ENCODE measurements around the gene TAPBPL. TPM values are rescaled to one million over a fixed set of nuclear protein-coding genes. Genes with fewer than 3 reads are reported as not detected.

TAPBPL gene, protein sequence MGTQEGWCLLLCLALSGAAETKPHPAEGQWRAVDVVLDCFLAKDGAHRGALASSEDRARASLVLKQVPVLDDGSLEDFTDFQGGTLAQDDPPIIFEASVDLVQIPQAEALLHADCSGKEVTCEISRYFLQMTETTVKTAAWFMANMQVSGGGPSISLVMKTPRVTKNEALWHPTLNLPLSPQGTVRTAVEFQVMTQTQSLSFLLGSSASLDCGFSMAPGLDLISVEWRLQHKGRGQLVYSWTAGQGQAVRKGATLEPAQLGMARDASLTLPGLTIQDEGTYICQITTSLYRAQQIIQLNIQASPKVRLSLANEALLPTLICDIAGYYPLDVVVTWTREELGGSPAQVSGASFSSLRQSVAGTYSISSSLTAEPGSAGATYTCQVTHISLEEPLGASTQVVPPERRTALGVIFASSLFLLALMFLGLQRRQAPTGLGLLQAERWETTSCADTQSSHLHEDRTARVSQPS
- 9.9 and 13.9 TPM in 2 replicates for total RNA-seq

DNA sequence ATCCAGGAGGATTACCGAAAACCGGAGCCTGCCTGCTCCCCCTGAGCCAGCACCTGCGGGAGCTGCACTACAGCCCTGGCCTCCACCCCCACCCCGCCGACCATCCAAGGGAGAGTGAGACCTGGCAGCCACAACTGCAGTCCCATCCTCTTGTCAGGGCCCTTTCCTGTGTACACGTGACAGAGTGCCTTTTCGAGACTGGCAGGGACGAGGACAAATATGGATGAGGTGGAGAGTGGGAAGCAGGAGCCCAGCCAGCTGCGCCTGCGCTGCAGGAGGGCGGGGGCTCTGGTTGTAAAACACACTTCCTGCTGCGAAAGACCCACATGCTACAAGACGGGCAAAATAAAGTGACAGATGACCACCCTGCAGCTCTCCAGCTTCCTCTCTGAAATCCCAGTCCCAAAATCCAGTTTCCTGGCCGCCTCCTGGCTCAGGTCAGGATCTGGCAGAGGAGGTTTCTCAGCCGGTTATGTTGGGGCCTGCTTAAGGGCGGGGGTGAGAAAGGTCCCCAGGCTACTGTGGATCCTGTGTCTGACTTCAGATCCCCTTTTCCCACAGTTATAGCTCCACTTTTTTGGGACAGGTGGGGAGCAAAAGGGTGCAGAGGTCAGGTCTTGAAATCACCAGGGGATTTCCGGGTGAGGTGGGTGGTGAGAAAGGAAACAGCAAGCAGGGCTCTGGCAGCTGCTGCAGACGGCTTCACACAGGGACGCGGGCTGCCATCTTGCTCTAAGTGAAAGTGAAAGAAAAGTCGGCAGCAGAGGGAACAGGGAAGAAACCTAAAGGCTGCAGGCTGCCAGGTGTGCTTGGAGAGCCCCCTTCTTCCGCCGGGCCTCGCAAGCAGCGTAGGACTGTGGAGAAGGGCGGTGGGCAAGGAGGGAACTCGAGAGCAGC, at the start of gene TAPBPL:
Gene TAPBPL, plus strand, starts transcription at position 695 of the 897 bp plus-strand sequence. CDS start 207 bp downstream, outside the sequence.

DNA sequence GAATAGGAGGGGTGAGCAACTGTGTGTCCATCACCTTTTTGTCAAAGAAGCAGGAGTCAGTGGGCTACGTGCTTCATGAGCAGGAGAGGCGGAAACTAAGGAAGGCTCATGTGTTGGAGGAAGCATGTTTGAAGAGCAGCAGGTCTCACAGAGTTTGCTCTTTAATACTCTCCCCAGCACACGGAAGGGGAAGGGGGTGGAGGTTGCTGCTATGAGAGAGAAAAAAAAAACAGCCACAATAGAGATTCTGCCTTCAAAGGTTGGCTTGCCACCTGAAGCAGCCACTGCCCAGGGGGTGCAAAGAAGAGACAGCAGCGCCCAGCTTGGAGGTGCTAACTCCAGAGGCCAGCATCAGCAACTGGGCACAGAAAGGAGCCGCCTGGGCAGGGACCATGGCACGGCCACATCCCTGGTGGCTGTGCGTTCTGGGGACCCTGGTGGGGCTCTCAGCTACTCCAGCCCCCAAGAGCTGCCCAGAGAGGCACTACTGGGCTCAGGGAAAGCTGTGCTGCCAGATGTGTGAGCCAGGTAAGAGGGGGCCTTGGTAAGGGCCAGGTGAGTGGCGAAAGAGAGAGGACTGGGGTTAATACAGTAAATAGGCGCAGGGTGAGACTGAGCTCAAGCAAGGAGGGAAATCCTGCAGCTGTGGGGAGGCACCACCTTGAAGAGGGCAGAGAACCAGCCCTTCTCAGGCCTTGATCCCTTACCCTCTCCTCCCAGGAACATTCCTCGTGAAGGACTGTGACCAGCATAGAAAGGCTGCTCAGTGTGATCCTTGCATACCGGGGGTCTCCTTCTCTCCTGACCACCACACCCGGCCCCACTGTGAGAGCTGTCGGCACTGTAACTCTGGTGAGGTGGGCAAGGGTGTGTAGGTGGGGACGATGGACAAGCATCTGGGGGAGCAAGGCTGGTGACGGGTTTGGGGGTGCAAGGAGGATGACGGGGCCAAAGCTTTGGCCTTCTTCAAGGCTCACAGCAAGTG, 6.8 kb upstream of the TAPBPL start, which contains the start of gene CD27:
Gene CD27, plus strand, starts transcription at position 252 of the 985 bp plus-strand sequence. Its CDS starts 141 bp downstream, at position 393.

DNA sequence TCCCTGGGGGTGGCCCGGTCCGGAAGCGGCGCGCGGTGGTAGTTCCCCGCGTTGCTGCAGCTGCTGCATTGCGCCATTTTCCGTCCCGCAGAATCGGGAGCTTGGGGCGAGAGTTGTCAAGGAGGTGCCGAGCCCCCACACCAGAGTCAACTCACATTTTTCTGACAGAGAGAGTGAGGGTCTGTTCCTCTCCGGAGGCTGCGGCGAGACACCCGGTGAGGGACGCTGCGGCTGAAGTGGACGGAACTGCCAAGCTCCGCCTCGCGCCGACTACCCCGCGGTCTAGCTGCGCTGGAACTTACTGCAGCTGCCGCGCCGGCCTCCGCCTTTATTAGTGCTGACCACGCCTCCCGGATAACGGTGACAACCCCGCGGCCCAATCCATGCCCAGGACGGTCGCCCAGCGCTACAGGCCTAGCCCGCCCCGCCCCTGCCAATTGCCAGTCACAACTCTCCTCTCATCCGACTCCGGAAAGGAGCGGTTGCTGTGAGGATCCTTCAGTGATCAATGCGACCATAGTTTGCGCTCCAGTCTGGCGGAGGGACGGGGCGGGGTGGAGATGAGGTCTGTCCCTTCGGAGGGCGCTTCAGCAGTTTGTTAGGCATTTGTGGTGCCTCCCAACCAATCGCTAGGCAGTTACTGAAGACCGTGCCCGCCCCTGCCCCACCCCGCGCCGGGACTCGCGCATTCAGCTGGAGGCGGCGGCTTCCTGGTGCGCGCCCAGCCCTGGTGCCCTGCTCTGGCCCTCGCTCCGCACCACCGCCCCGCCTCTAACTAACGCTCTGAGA, 18.7 kb downstream of the TAPBPL start, which contains the start of gene VAMP1:
Gene VAMP1, minus strand, starts transcription at position 303 of the 789 bp plus-strand sequence. Its CDS starts 146 bp downstream, at position 157.

DNA sequence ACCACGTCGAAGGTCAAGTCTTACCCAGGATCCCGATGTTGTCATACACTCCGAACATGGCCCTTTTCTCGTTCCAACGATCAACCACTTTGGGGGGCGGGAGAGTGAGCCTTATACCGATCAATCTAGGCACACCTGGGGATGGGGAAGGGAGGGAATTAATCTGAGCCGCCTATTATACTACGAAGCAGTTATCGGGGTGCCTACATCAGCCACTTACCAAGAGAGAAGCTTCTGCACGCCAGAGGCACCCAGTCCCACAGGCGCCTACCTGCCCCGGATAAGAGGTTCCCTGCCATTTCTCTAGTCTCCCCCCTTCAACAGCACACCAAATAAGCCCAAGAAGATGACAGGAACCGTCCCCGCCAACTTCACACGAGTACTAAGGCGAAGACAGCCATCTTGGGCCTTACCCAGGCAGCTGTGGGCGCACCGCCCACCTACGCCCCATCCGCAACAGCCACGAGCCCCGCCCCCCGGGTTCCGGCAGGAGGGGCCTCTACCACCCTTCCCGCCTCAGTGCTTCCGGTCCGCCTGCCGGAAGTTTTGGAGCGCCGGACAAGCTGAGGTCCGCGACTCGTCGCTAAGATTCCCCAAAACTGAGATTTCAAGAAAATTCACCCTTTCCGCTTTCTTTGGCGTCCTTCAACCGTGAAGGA, 41.1 kb downstream of the TAPBPL start, which contains the start of gene MRPL51:
Gene MRPL51, minus strand, starts transcription at position 425 of the 659 bp plus-strand sequence. Its CDS starts 126 bp downstream, at position 299.

DNA sequence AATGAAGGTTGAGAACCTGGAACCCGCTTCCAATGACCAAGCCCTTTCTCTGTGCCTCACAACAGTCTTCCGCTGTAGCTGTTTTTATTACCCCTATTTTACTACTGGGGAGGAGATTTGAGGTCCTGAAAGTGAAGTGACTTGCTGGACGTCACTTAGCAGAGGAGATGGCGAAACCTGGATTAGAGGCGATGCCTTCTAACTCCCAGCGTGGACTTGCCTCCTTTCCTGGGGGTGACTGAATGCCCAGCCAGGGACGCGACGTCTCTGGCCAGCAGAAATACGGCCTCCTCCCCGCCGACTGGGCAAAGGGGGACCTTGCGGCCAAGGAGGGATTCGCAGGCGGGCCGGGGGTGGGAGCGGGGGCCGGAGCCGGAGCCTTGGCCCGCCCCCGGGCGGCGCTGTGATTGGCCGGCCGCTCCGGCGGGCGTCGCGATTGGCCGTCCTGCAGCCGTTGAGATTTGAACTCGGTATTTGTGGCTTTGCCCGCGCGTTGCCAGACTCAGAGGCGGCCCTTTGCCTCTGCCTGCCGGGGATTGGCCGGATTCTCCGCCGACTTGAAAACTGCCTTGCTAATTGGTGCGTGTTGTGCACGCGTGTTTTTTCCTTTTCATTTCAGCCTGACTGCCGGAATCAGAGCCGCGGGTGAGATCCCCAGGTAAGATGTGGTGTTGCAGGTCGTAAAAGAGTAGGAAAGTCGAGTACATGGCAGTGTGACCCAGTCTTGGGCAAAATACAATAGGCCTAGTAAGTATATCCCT, 41.8 kb downstream of the TAPBPL start, which contains the start of gene NCAPD2:
Gene NCAPD2, plus strand, starts transcription at position 606 of the 761 bp plus-strand sequence. CDS start 997 bp downstream, outside the sequence.

Other genes starting within 250 kb of the TAPBPL start
- gene PLEKHG6, start 141.4 kb upstream of the TAPBPL start, total RNA-seq = 0.11 TPM in 1 of 2 replicates, not detected in the other
- 327 and 342 TPM in 2 replicates for gene TNFRSF1A, start 110.0 kb upstream of the TAPBPL start, total RNA-seq
- 1.4 and 1.6 TPM in 2 replicates for gene SCNN1A, start 76.5 kb upstream of the TAPBPL start, total RNA-seq
- 98.3 and 132 TPM in 2 replicates for gene LTBR, start 67.9 kb upstream of the TAPBPL start, total RNA-seq
- 0.22 TPM in 1 of 2 replicates, not detected in the other for gene CD27, start 7.1 kb upstream of the TAPBPL start, total RNA-seq
- gene VAMP1, start 18.6 kb downstream of the TAPBPL start, total RNA-seq = 8.4 and 9.6 TPM in 2 replicates
- gene MRPL51, start 41.2 kb downstream of the TAPBPL start, total RNA-seq = 84.3 and 96.9 TPM in 2 replicates
- gene NCAPD2, start 42.1 kb downstream of the TAPBPL start, total RNA-seq = 31.0 and 40.4 TPM in 2 replicates
- gene GAPDH, start 82.5 kb downstream of the TAPBPL start, total RNA-seq = 6,743 and 9,393 TPM in 2 replicates
- 12.4 and 17.2 TPM in 2 replicates for gene IFFO1, start 104.0 kb downstream of the TAPBPL start, total RNA-seq
- 20.1 and 23.3 TPM in 2 replicates for gene NOP2, start 116.2 kb downstream of the TAPBPL start, total RNA-seq
- 210 and 211 TPM in 2 replicates for gene CHD4, start 155.3 kb downstream of the TAPBPL start, total RNA-seq
- gene LPAR5, start 183.9 kb downstream of the TAPBPL start, total RNA-seq = not detected in 2 replicates
- 0.26 and 0.76 TPM in 2 replicates for gene ACRBP, start 195.4 kb downstream of the TAPBPL start, total RNA-seq
- 28.4 and 43.7 TPM in 2 replicates for gene ING4, start 211.1 kb downstream of the TAPBPL start, total RNA-seq
- gene ZNF384, start 237.3 kb downstream of the TAPBPL start, total RNA-seq = 22.9 and 26.8 TPM in 2 replicates
- 0.11 and 0.13 TPM in 2 replicates for gene PIANP, start 248.8 kb downstream of the TAPBPL start, total RNA-seq

Data from articular chondrocyte of knee joint (primary cell).